ENCODE results near the gene MT1X.

MT1X gene

DNA sequence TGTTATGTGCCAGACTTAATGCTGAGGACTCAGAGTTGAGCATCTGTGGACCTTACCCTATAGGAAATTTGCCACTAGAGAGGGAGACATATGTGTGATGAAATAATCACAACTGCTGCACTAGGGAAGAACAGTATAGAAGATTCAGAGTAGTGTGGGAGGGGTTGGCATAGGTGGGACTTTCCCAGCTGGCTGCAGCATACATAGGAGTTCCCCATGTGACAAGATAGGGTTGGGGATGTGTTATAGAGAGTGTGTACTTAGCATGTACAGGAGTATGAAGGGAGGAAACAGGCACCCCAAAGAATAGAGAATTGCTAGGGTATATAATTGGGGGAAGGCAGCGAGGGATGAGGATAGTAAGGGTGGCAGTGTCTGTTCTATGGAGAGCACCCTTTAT is 50.6 kb downstream of the MT1X start:
- DNase-seq (ENCODE audit: low spot score), result peak; percentile 41
- in situ Hi-C loops (cut with MboI; ENCODE audit: low sequenced_read_pairs, unreplicated experiment), result no loop called here
- TF ChIP-seq, protein P1, sequence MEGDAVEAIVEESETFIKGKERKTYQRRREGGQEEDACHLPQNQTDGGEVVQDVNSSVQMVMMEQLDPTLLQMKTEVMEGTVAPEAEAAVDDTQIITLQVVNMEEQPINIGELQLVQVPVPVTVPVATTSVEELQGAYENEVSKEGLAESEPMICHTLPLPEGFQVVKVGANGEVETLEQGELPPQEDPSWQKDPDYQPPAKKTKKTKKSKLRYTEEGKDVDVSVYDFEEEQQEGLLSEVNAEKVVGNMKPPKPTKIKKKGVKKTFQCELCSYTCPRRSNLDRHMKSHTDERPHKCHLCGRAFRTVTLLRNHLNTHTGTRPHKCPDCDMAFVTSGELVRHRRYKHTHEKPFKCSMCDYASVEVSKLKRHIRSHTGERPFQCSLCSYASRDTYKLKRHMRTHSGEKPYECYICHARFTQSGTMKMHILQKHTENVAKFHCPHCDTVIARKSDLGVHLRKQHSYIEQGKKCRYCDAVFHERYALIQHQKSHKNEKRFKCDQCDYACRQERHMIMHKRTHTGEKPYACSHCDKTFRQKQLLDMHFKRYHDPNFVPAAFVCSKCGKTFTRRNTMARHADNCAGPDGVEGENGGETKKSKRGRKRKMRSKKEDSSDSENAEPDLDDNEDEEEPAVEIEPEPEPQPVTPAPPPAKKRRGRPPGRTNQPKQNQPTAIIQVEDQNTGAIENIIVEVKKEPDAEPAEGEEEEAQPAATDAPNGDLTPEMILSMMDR (IDR thresholded peaks at IDR 0.05; ENCODE audit: borderline replicate concordance, control extremely low read depth, extremely low read depth, insufficient read depth, missing control alignments), result no peak
